Smooth muscle cell of the brain vasculature (primary cell): ENCODE data around the gene CCDC18.
A peak's percentile ranks its signal among the peaks of the same experiment; 100 is the strongest.
"Not testable (repeated sequence)": the region's sequence is repeated elsewhere in the genome, so short reads cannot be mapped to it uniquely, and the experiment has no call there.

Experiments used
- DNase-seq: peaks from one replicate; pipeline ENCODE4 v3.0.0-alpha.2; 2012; ENCODE audit warnings: low read depth, low spot score

The CCDC18 gene

GRCh38 chr1:93239863-93240262 is 59.3 kb downstream of the CCDC18 start:
- DNase-seq: no peak

- not testable (repeated sequence) for DNase-seq
Measured at GRCh38 chr1:93243233-93243632, 62.7 kb downstream of the CCDC18 start.

GRCh38 chr1:93244298-93245069 is 64.0 kb downstream of the CCDC18 start:
- DNase-seq: no peak

- no peak for DNase-seq
Measured at GRCh38 chr1:93251966-93252365, 71.4 kb downstream of the CCDC18 start.

GRCh38 chr1:93252598-93252997 is 72.1 kb downstream of the CCDC18 start:
- no peak for DNase-seq

- DNase-seq: no peak
Measured at GRCh38 chr1:93253516-93253915, 73.0 kb downstream of the CCDC18 start.

GRCh38 chr1:93255222-93256079 is 74.9 kb downstream of the CCDC18 start:
- no peak for DNase-seq

- DNase-seq: no peak
Measured at GRCh38 chr1:93256433-93256832, 75.9 kb downstream of the CCDC18 start.

GRCh38 chr1:93257889-93258288 is 77.4 kb downstream of the CCDC18 start:
- DNase-seq: no peak

GRCh38 chr1:93260726-93261125 is 80.2 kb downstream of the CCDC18 start:
- DNase-seq: not testable (repeated sequence)

GRCh38 chr1:93262645-93263044 is 82.1 kb downstream of the CCDC18 start:
- no peak for DNase-seq

- not testable (repeated sequence) for DNase-seq
Measured at GRCh38 chr1:93268888-93269287, 88.4 kb downstream of the CCDC18 start.

GRCh38 chr1:93275262-93275633 is 94.7 kb downstream of the CCDC18 start:
- DNase-seq: not testable (repeated sequence)

- DNase-seq: no peak
Measured at GRCh38 chr1:93275634-93276295, 95.2 kb downstream of the CCDC18 start.

- DNase-seq: not testable (repeated sequence)
Measured at GRCh38 chr1:93277530-93277929, 97.0 kb downstream of the CCDC18 start.

- no peak for DNase-seq
Measured at GRCh38 chr1:93283496-93283895, 103.0 kb downstream of the CCDC18 start.

- DNase-seq: no peak
Measured at GRCh38 chr1:93288558-93288957, 108.0 kb downstream of the CCDC18 start.

- no peak for DNase-seq
Measured at GRCh38 chr1:93296555-93297154, 116.1 kb downstream of the CCDC18 start.

GRCh38 chr1:93301131-93301530 is 120.6 kb downstream of the CCDC18 start:
- DNase-seq: no peak

- DNase-seq: no peak
Measured at GRCh38 chr1:93302078-93302477, 121.6 kb downstream of the CCDC18 start.

- DNase-seq: peak; percentile 29
Measured at GRCh38 chr1:93304716-93305138, 124.2 kb downstream of the CCDC18 start.

- DNase-seq: no peak
Measured at GRCh38 chr1:93306920-93307319, 126.4 kb downstream of the CCDC18 start.
